ENCODE data around the gene ILK. TPM values are rescaled to one million over a fixed set of nuclear protein-coding genes. Genes with fewer than 3 reads are reported as not detected.

The ILK gene
- total RNA-seq, 1 experiment from 2014 or later = 92.3 TPM

DNA sequence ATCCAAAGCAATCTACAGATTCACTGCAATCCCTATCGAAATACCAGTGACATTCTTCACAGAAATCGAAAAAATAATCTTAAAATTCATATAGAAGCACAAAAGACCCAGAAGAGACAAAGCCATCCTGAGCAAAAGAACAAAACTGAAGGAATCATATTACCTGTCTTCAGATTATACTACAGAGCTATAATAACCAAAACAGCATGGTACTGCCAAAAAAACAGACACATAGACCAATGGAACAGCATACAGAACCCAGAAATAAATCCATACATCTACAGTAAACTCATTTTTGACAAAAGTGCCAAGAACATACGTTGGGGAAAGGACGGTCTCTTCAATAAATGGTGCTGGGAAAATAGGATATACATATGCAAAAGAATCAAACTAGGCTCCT, 19.0 kb upstream of the ILK start:
- ChIA-PET POLR2A (no interaction called here), CTCF (interaction anchor here (0.6 kb wide), 1 partner anchor 28 kb away, joined by 3 read pairs; no protein-coding TSS in a partner anchor)
- H3K4me1 Mint-ChIP-seq (ENCODE audit: insufficient read depth, unreplicated experiment) = no peaks in the 10 kb centered on the region
- no peak overlapping the region for H3K27ac Mint-ChIP-seq (ENCODE audit: low read depth, unreplicated experiment)
- no peak for DNase-seq (ENCODE audit: unreplicated experiment)
- no peaks in the 10 kb centered on the region for H3K27me3 Mint-ChIP-seq (ENCODE audit: insufficient read depth, unreplicated experiment)
- no TSS peak for BruUV-seq (replicated peaks)
- intact Hi-C loops (cut with micrococcal nuclease) = no loop called here
- TF ChIP-seq, protein P1, sequence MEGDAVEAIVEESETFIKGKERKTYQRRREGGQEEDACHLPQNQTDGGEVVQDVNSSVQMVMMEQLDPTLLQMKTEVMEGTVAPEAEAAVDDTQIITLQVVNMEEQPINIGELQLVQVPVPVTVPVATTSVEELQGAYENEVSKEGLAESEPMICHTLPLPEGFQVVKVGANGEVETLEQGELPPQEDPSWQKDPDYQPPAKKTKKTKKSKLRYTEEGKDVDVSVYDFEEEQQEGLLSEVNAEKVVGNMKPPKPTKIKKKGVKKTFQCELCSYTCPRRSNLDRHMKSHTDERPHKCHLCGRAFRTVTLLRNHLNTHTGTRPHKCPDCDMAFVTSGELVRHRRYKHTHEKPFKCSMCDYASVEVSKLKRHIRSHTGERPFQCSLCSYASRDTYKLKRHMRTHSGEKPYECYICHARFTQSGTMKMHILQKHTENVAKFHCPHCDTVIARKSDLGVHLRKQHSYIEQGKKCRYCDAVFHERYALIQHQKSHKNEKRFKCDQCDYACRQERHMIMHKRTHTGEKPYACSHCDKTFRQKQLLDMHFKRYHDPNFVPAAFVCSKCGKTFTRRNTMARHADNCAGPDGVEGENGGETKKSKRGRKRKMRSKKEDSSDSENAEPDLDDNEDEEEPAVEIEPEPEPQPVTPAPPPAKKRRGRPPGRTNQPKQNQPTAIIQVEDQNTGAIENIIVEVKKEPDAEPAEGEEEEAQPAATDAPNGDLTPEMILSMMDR (IDR thresholded peaks at IDR 0.05; ENCODE audit: unreplicated experiment) = no peak
- H3K9me3 Mint-ChIP-seq (ENCODE audit: unreplicated experiment) = peaks cover 17% of the 10 kb centered on the region
- no peak overlapping the region for H3K4me3 Mint-ChIP-seq (ENCODE audit: unreplicated experiment)
- no peaks in the 10 kb centered on the region for H3K36me3 Mint-ChIP-seq (ENCODE audit: insufficient read depth, unreplicated experiment)

DNA sequence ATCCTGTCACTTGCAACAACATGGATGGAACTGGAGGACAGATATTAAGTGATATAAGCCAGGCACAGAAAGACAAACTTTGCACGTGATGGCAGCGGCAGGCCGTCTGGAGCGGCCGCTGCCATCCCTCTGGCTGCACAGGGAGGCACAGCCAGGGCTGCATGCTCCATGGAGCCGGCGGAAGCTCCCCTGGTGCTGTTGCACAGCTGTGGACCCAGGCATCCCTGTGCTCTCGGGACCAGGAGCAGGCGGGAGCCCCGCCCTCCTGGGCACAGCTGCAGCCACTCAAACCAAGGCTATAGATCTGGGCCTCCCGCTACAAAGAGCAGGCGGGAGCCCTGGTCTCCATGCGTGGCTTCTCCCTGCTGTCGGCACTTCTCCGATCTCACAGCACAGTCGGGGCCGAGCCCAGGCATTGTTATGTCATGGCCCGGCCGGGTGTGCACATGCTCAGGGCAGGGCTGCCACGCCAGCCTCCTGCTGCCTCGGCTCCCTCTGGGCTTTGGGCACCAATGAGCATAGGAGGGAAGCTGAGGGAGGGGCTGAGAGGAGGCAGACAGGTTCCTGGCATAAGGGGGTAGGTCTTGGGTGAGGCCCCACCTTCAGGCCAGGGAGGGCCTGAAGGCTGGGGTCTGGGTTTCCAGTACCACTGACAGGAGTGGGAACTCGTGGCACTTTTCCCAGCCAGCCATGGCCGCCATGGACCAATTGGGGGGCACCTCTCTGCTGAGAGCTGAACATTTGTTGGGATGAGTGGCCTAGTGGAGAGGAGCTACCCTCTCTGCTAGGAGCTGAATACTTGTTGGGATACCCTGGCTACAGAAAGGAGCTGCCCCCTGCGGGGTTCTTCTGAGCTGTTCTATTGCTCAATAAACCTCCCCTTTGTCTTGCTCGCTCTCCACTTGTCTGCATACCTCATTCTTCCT, 16.9 kb upstream of the ILK start:
- TF ChIP-seq, protein P1 (IDR thresholded peaks at IDR 0.05; ENCODE audit: unreplicated experiment) = no peak
- H3K9me3 Mint-ChIP-seq (ENCODE audit: unreplicated experiment) = peaks cover 17% of the 10 kb centered on the region
- no peak overlapping the region for H3K4me3 Mint-ChIP-seq (ENCODE audit: unreplicated experiment)
- CTCF ChIA-PET = interaction anchor here (0.8 to 1.1 kb wide), 2 partner anchors 56 to 97 kb away, joined by 3 read pairs; partner anchors contain the start of gene MRPL17
- no peaks in the 10 kb centered on the region for H3K27me3 Mint-ChIP-seq (ENCODE audit: insufficient read depth, unreplicated experiment)
- POLR2A ChIA-PET = interaction anchor here (0.7 to 1.3 kb wide), 3 partner anchors 13 to 82 kb away, joined by 3 to 5 read pairs (median 4); partner anchors contain the start of genes ILK and RRP8
- peaks cover 3% of the 10 kb centered on the region for H3K36me3 Mint-ChIP-seq (ENCODE audit: insufficient read depth, unreplicated experiment)
- intact Hi-C loops (cut with micrococcal nuclease) = no loop called here
- H3K27ac Mint-ChIP-seq (ENCODE audit: low read depth, unreplicated experiment) = no peak overlapping the region
- BruUV-seq (replicated peaks) = no TSS peak
- DNase-seq (ENCODE audit: unreplicated experiment) = no peak
- no peaks in the 10 kb centered on the region for H3K4me1 Mint-ChIP-seq (ENCODE audit: insufficient read depth, unreplicated experiment)

DNA sequence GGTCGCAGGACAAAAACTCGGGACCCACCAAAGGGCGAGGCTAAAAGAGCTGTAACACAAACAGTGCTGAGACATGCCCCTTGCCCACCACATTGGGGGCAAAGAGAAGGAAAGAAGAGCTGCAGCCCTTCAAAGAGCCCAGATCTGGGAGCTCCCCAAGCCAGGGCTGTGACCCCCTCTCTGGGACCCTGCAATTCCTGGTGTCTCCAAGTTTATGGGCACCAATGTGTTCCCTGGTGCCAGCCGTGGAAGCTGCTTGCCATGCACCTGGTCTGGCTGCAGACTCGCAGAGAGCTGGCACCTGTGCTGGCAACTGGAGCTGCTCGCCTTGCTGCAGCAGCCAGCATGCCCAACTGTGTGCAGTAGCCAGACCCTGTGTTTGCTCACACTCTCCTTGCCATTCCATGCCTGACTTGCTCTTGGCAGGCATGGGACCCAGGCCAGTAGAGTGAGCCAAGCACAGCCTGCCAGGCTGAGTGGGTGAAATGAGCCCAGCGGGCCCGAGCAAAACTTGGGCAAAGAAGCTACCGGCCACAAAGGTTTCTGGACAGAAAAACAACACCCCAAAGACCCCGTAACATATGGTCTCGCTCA, 16.1 kb upstream of the ILK start:
- TF ChIP-seq, protein P1 (IDR thresholded peaks at IDR 0.05; ENCODE audit: unreplicated experiment) = no peak
- Mint-ChIP-seq H3K4me3 (ENCODE audit: unreplicated experiment) (no peak overlapping the region), H3K36me3 (ENCODE audit: insufficient read depth, unreplicated experiment) (peaks cover 9% of the 10 kb centered on the region), H3K4me1 (ENCODE audit: insufficient read depth, unreplicated experiment) (no peaks in the 10 kb centered on the region), H3K27me3 (ENCODE audit: insufficient read depth, unreplicated experiment) (no peaks in the 10 kb centered on the region), H3K27ac (ENCODE audit: low read depth, unreplicated experiment) (no peak overlapping the region), H3K9me3 (ENCODE audit: unreplicated experiment) (peaks cover 17% of the 10 kb centered on the region)
- DNase-seq (ENCODE audit: unreplicated experiment) = no peak
- BruUV-seq (replicated peaks) = no TSS peak
- intact Hi-C loops (cut with micrococcal nuclease) = no loop called here
- ChIA-PET CTCF (interaction anchor here (1.1 kb wide), 1 partner anchor 96 kb away, joined by 3 read pairs; the partner anchor contains the start of gene MRPL17), POLR2A (interaction anchor here (1.3 kb wide), 2 partner anchors 12 to 16 kb away, joined by 4 to 5 read pairs; partner anchors contain the start of genes ILK and RRP8)

DNA sequence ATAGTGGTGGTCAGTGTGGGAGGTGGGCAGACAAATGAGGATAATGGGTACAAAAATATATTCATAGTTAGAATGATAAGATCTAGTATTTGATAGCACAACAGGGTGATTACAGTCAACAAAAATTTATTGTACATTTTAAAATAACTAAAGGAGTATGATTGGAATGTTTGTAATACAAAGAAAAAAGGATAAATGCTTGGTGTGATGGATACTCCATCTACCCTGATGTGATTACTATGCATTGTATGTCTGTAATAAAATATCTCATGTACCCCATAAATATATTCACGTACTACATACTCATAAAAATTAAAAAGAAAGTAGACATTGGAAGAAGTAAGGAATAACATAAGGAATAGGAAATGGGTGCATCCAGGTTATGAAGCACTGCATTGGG, 15.6 kb upstream of the ILK start:
- Mint-ChIP-seq H3K4me1 (ENCODE audit: insufficient read depth, unreplicated experiment) (no peaks in the 10 kb centered on the region), H3K4me3 (ENCODE audit: unreplicated experiment) (no peak overlapping the region), H3K27me3 (ENCODE audit: insufficient read depth, unreplicated experiment) (no peaks in the 10 kb centered on the region), H3K36me3 (ENCODE audit: insufficient read depth, unreplicated experiment) (peaks cover 14% of the 10 kb centered on the region), H3K9me3 (ENCODE audit: unreplicated experiment) (peaks cover 12% of the 10 kb centered on the region), H3K27ac (ENCODE audit: low read depth, unreplicated experiment) (no peak overlapping the region)
- POLR2A ChIA-PET = interaction anchor here (1.3 kb wide), 2 partner anchors 12 to 15 kb away, joined by 4 to 5 read pairs; partner anchors contain the start of genes ILK and RRP8
- CTCF ChIA-PET = interaction anchor here (1.1 kb wide), 1 partner anchor 95 kb away, joined by 3 read pairs; the partner anchor contains the start of gene MRPL17
- BruUV-seq (replicated peaks) = no TSS peak
- intact Hi-C loops (cut with micrococcal nuclease) = no loop called here
- TF ChIP-seq, protein P1 (IDR thresholded peaks at IDR 0.05; ENCODE audit: unreplicated experiment) = no peak
- DNase-seq (ENCODE audit: unreplicated experiment) = no peak
